ENCODE data around the gene UST. TPM values are rescaled to one million over a fixed set of nuclear protein-coding genes. Genes with fewer than 3 reads are reported as not detected.

UST gene
- total and polyA plus RNA-seq, 9 of the 15 experiments (the other 6 are each of a cell fraction or from before 2014, with no cell fraction given), result 0.04 to 0.10 TPM; not detected in 7

- no peak for FAIRE-seq
- Histone ChIP-seq H3K4me3 (no peak overlapping the region), H2AFZ (ENCODE audit: low read depth, low read length) (no peak overlapping the region), H3K27ac (ENCODE audit: extremely low read depth, low read depth, low read length) (no peak overlapping the region), H3K27me3 (ENCODE audit: control insufficient read depth in 2 of 2, insufficient read depth in 2 of 2, low read length in 2 of 2) (peaks cover 9 to 36% of the 10 kb centered on the region in 2 experiments; a peak in 4 of 5 replicates), H3K9ac (ENCODE audit: insufficient read depth in 1 of 2, low read depth in 2 of 2, low read length in 2 of 2) (no peak overlapping the region), H3K36me3 (ENCODE audit: control insufficient read depth, insufficient read depth, low read length) (no peaks in the 10 kb centered on the region), H3K4me1 (replicated peaks in 1 of 2; ENCODE audit: control insufficient read depth in 2 of 2, insufficient read depth in 2 of 2, low read length in 2 of 2) (no peaks in the 10 kb centered on the region), H3K79me2 (ENCODE audit: control insufficient read depth, insufficient read depth, low read length) (no peaks in the 10 kb centered on the region), H4K20me1 (replicated peaks; ENCODE audit: control insufficient read depth, insufficient read depth, low read length) (no peaks in the 10 kb centered on the region), H3K9me3 (replicated peaks; ENCODE audit: control insufficient read depth, insufficient read depth, low read depth, low read length) (no peaks in the 10 kb centered on the region), H3K4me2 (ENCODE audit: insufficient read depth, low read length) (no peak overlapping the region), H3K9me1 (ENCODE audit: control insufficient read depth, insufficient read depth, low read length) (no peaks in the 10 kb centered on the region)
- in situ Hi-C loops (cut with MboI), result no loop called here
- DNase-seq (ENCODE audit: extremely low read depth in 1 of 4, low spot score in 3 of 4), result no peak
- 0% methylated on average over 7 of the region's 7 CpGs for WGBS (ENCODE audit: insufficient coverage, low coverage, missing lambda C conversion rate)
- intact Hi-C loops (cut with micrococcal nuclease), result no loop called here
- no TSS peak for BruUV-seq (replicated peaks)
- ChIA-PET CTCF (ENCODE audit: low intra/inter-chr PET ratio) (no interaction called here), POLR2A (no interaction called here)
- ATAC-seq, result no peak
- TF ChIP-seq ZBTB1 (CRISPR knock-in tag; IDR thresholded peaks at IDR 0.05; ENCODE audit: borderline replicate concordance, low read depth), result no peak
- no peak for TF ChIP-seq NCOA6 (IDR thresholded peaks at IDR 0.05)
- TF ChIP-seq ZNF263 (CRISPR knock-in tag; IDR thresholded peaks at IDR 0.05; ENCODE audit: borderline replicate concordance), result no peak
- TF ChIP-seq ZNF197 (CRISPR knock-in tag; IDR thresholded peaks at IDR 0.05; ENCODE audit: low read depth), result no peak
- TF ChIP-seq, protein P1, sequence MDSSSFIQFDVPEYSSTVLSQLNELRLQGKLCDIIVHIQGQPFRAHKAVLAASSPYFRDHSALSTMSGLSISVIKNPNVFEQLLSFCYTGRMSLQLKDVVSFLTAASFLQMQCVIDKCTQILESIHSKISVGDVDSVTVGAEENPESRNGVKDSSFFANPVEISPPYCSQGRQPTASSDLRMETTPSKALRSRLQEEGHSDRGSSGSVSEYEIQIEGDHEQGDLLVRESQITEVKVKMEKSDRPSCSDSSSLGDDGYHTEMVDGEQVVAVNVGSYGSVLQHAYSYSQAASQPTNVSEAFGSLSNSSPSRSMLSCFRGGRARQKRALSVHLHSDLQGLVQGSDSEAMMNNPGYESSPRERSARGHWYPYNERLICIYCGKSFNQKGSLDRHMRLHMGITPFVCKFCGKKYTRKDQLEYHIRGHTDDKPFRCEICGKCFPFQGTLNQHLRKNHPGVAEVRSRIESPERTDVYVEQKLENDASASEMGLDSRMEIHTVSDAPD (CRISPR knock-in tag; IDR thresholded peaks at IDR 0.05), result no peak
- TF ChIP-seq SLC30A9 (CRISPR knock-in tag; IDR thresholded peaks at IDR 0.05), result no peak
- no peak for TF ChIP-seq ZNF232 (CRISPR knock-in tag; IDR thresholded peaks at IDR 0.05)
- no peak for TF ChIP-seq MAFG (tag; conservative IDR thresholded peaks at IDR 0.05)
- TF ChIP-seq KDM4B (IDR thresholded peaks at IDR 0.05; ENCODE audit: borderline replicate concordance in 2 of 2, low read depth in 1 of 2), result no peak
- no peak for TF ChIP-seq ATF2 (CRISPR knock-in tag; IDR thresholded peaks at IDR 0.05)
- no peak for TF ChIP-seq MXI1 (IDR thresholded peaks at IDR 0.05; ENCODE audit: low read depth, low read length)
- no peak for TF ChIP-seq ZNF707 (CRISPR knock-in tag; conservative IDR thresholded peaks at IDR 0.05)
- TF ChIP-seq CREB1 (IDR thresholded peaks at IDR 0.05), result no peak
- TF ChIP-seq CREB1 (CRISPR knock-in tag; IDR thresholded peaks at IDR 0.05), result no peak
These were observed 268.1 kb downstream of the UST start for GRCh38 chr6:149014631-149015534.
